GM18502 (cell line): ENCODE results near the gene CFAP300.

Experiments used
- ATAC-seq: cut with Tn5 transposase; IDR thresholded peaks from one replicate; pipeline ENCODE4 v1.9.1; 2021; ENCODE audit warnings: mild to moderate bottlenecking; ENCODE audit not compliant: unreplicated experiment, poor library complexity

Gene CFAP300

GRCh38 chr11:102071497-102072472 lies 24.5 kb downstream of the CFAP300 start:
- no peak for ATAC-seq

DNA sequence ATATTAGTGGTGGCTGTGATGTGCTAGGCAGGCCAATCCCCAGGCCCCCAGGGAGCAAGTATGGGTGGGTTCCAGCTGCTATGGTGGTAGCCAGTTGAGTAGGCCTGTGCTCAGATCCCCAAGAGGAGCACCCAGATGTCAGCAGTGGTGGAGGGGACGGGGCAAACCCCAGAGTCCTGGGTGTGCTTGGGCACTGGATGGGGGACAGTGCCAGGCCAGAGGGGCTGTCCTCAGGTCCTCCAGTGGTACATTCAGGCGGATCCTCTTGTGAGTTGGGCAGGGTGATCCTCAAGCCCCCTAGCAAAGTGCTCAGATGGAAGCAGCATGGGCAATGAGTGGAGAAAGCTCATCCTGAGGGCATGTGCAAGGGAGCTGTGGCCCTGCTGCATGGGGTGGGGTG lies 26.0 kb downstream of the CFAP300 start:
- no peak for ATAC-seq

DNA sequence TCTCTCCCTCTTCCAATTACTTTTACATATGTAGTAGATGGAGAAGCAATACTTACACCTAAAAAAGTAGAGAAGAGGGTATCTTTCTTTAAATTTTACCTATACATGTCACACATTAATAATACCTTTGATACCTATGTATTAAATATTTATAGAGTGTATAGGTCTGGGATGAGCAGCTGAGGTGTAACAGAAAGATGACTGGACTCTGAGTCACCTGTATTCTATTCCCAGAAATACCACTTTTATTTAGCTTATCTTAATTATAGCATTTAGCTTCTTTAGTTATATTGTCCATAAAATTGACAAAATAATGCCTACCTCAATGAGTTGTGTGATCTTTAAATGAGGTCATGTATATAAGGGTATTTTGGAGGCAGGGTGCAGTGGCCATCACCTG lies 32.4 kb downstream of the CFAP300 start:
- no peak for ATAC-seq

DNA sequence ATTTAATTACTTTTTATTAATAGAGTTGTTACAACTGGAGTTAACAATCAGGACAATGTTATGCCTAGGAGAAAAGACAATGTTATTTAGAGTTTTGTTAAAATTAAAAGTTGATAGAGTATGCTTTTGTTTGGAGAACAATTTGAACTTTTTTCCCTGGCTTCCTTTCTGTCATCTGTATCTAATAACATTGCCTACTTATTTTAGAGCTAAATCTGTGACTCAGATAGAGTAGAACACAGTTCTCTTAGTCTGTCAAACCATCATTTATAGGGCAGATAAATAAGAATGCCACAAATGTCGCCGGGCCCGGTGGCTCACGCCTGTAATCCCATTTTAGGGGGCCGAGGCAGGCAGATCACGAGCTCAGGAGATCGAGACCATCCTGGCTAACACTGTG lies 34.1 kb downstream of the CFAP300 start:
- no peak for ATAC-seq

- ATAC-seq, result no peak
These were observed 38.8 kb downstream of the CFAP300 start for GRCh38 chr11:102085864-102086551.

DNA sequence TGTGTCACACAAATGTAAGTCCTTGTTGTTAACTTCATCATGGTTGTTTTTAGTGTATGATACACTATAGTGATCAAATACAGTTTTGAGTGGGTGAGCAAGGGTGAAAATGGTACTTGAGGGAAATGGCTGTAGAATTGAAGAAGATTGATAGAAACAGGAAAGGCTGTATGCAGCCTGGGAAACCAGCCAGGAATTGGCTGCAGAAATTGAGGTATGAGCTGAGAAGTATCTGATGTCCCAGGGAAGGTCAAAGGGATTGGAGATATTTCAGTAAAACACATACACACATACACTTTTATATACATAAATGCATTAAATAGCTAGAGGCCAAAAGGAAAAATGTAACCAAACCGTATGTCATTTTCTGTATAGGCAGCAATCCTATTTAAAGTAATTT lies 49.9 kb downstream of the CFAP300 start:
- ATAC-seq, result no peak

- no peak for ATAC-seq
These were observed 52.5 kb downstream of the CFAP300 start for GRCh38 chr11:102099755-102100154.

GRCh38 chr11:102108734-102109440 lies 61.6 kb downstream of the CFAP300 start:
- ATAC-seq, result no peak

- ATAC-seq, result peak; percentile 93
These were observed 62.9 kb downstream of the CFAP300 start, which contains the start of gene YAP1 for GRCh38 chr11:102109896-102110760. Gene YAP1 (plus strand): TSS chr11:102110447. CDS start chr11:102110849, 402 bp downstream.

DNA sequence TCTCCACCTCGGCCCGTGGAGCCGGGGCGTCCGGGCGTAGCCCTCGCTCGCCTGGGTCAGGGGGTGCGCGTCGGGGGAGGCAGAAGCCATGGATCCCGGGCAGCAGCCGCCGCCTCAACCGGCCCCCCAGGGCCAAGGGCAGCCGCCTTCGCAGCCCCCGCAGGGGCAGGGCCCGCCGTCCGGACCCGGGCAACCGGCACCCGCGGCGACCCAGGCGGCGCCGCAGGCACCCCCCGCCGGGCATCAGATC lies 63.4 kb downstream of the CFAP300 start:
- peak; percentile 34 for ATAC-seq

DNA sequence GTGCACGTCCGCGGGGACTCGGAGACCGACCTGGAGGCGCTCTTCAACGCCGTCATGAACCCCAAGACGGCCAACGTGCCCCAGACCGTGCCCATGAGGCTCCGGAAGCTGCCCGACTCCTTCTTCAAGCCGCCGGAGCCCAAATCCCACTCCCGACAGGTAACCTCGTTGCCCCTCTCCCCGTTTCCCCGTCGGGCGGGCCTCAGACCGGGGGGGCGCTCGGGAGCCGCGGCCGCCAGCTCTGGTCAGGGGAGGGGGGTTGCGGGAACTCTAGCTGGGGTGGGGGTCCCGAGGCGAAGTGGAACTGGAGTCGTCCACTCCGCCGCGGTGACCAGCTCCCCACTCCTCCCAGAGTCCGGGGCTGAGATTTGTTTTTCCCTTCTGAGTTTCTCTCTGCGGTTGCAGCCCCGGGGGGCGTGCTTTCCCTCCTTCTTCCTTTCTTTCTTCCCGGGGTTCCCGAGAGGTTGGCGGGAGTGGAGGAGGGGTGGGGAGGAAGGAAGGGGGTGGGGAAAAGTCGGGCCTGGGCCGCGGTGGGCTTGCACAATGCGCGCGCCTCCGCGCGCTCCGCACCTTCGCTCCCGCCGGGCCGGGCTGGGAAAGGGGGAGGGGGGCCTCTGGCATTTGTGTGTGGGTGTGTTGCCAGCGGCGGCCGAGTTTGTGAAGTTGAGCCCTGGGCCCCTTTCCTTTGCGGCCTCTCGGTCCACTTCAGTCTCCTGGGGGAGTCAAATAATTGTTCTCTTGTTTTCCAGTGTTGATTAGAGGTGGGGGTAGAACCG lies 64.0 kb downstream of the CFAP300 start:
- ATAC-seq, result no peak

- ATAC-seq, result no peak
These were observed 64.7 kb downstream of the CFAP300 start for GRCh38 chr11:102111787-102112508.

DNA sequence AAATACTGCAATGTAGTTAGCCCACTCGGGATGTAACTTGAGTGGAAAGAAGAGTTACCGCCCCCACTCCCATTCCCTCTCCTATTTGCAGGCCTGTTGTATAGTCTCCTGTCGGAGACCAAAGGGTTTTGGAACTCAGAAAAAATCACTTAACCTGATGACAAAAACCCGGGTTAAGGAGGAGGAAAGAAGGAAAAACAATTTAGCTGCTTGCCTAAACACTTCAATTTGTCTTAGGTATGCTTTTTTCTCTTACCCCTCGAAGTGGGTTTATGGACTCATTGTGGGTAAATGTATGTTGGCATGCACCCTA lies 65.2 kb downstream of the CFAP300 start:
- no peak for ATAC-seq

DNA sequence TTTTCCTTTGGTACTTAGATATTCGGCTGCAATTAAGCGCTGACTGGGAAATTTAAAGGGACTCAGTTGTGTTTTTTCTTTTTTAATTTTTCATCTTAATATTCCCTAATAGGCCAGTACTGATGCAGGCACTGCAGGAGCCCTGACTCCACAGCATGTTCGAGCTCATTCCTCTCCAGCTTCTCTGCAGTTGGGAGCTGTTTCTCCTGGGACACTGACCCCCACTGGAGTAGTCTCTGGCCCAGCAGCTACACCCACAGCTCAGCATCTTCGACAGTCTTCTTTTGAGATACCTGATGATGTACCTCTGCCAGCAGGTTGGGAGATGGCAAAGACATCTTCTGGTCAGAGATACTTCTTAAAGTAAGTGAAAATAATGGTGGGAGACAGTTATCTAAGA lies 66.8 kb downstream of the CFAP300 start:
- no peak for ATAC-seq

GRCh38 chr11:102115557-102115956 lies 68.3 kb downstream of the CFAP300 start:
- no peak for ATAC-seq

DNA sequence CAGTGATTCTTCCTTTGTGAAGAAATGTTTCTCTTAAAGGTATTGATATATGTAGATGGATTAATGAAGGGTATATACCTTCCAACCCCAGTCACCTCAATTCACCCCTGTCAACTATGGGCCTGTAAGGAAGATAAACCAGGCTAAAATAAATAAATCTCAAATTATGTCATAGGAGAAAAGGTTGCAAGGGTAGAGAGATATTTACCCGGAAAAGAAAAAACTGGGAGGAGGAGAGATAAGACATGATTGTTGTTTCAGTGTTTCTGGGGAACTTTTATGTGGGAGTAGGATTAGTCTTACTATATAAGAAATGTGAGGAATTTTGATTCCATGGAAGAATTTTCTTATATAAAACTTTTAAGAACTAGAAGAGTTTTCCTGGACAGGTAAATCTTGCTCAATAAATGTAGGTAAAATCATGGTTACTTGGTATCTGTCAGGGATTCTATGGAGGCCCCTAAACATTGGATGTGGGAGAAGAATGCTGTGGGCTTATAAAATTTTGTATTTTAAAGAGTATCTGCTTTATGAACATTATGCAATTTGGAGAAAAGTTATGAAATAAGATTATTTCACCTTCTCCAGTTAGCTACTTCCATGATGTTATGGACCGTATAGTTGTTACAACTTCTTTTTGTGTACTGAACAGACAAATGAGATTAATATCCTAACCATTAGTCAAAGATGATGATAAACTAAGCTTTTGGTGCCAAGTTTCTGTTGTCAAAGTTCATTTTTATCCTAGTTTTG lies 69.4 kb downstream of the CFAP300 start:
- no peak for ATAC-seq

- ATAC-seq, result no peak
These were observed 70.4 kb downstream of the CFAP300 start for GRCh38 chr11:102117472-102118113.

DNA sequence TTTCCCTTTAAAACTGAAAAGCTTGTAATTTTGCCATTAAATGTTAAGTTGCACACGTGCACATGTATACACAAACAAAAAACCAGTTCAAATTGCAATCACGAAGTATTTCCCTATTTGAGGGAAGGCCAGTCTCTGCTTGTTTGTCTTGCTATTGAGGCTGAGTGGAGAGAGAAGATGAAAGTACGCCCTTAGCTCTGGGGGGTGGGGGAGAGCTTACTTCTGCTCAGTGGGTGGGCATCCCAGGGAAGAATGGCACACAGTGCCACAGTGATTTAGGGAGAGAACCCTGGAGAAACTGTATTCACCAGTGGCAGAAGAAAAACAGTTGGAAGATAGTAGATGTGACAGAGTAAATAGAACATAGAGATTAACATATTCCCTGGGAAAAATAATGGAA lies 71.7 kb downstream of the CFAP300 start:
- no peak for ATAC-seq
